Neuronal stem cell (in vitro differentiated cells): ENCODE data around the gene TADA2B.

Experiments used
- DNase-seq: peaks from one replicate; pipeline ENCODE4 v3.0.0-alpha.2; 2013; ENCODE audit warnings: low spot score
- H2AFZ ChIP-seq: one replicate; pipeline ENCODE4 v1.6.1; 2013; ENCODE audit warnings: mild to moderate bottlenecking, low read length, inconsistent platforms
- H2AK5ac ChIP-seq: 2 replicates; pipeline ENCODE4 v1.6.1; 2013; ENCODE audit warnings: low read depth, mild to moderate bottlenecking, inconsistent platforms, low read length, moderate library complexity, mixed read lengths
- H2BK120ac ChIP-seq: 2 replicates; pipeline ENCODE4 v1.6.1; 2013; ENCODE audit warnings: low read depth, mild to moderate bottlenecking, inconsistent platforms, low read length, moderate library complexity, mixed read lengths
- H2BK12ac ChIP-seq: one replicate; pipeline ENCODE4 v1.6.1; 2013; ENCODE audit warnings: low read length, inconsistent platforms
- H2BK15ac ChIP-seq: 2 replicates; pipeline ENCODE4 v1.6.1; 2013; ENCODE audit warnings: mild to moderate bottlenecking, low read length, inconsistent platforms, mixed read lengths
- H2BK5ac ChIP-seq: one replicate; pipeline ENCODE4 v1.6.1; 2013; ENCODE audit warnings: inconsistent platforms, mild to moderate bottlenecking, low read length, moderate library complexity
- H3K14ac ChIP-seq: one replicate; pipeline ENCODE4 v1.6.1; 2013; ENCODE audit warnings: low read length, inconsistent platforms
- H3K18ac ChIP-seq: 2 replicates; pipeline ENCODE4 v1.6.1; 2013; ENCODE audit warnings: low read length, inconsistent platforms
- H3K23ac ChIP-seq: 2 replicates; pipeline ENCODE4 v1.6.1; 2013; ENCODE audit warnings: low read depth, mild to moderate bottlenecking, mixed read lengths, low read length, inconsistent platforms; ENCODE audit not compliant: poor library complexity
- H3K27ac ChIP-seq: replicated peaks from 3 replicates; pipeline ENCODE4 v1.5.1; 2013; ENCODE audit warnings: low read length, inconsistent platforms
- H3K27me3 ChIP-seq, 3 experiments: 2 replicates each; pipeline ENCODE4 v1.6.1; 2013; ENCODE audit warnings: low read length in 3 of 3, mild to moderate bottlenecking in 2 of 3, inconsistent platforms in 1 of 3, low read depth in 1 of 3, mixed read lengths in 1 of 3, moderate library complexity in 1 of 3; ENCODE audit not compliant: control insufficient read depth in 3 of 3, insufficient read depth in 3 of 3
- H3K36me3 ChIP-seq, 2 donors: replicated peaks in 1 of 2; 2 replicates each; pipeline ENCODE4 v1.6.1; 2013; ENCODE audit warnings: low read length in 2 of 2; ENCODE audit not compliant: control insufficient read depth in 2 of 2, insufficient read depth in 2 of 2
- H3K4ac ChIP-seq: 2 replicates; pipeline ENCODE4 v1.6.1; 2013; ENCODE audit warnings: inconsistent platforms, mild to moderate bottlenecking, low read length, moderate library complexity
- H3K4me1 ChIP-seq, 2 donors: 1 replicate in 1 of 2; 2 replicates in 1 of 2; pipeline ENCODE4 v1.6.1; 2013; ENCODE audit warnings: low read length in 2 of 2, low read depth in 1 of 2; ENCODE audit not compliant: control insufficient read depth in 2 of 2, insufficient read depth in 1 of 2
- H3K4me2 ChIP-seq: one replicate; pipeline ENCODE4 v1.6.1; 2013; ENCODE audit warnings: mild to moderate bottlenecking, low read length, inconsistent platforms; ENCODE audit not compliant: insufficient read depth, poor library complexity, severe bottlenecking
- H3K4me3 ChIP-seq, 2 donors: 2 replicates each; pipeline ENCODE4 v1.5.1; 2013; ENCODE audit warnings: low read length in 2 of 2, mild to moderate bottlenecking in 2 of 2, inconsistent platforms in 1 of 2, moderate library complexity in 1 of 2
- H3K79me1 ChIP-seq: one replicate; pipeline ENCODE4 v1.6.1; 2013; ENCODE audit warnings: low read depth, mild to moderate bottlenecking, inconsistent platforms, low read length, moderate library complexity
- H3K9ac ChIP-seq: one replicate; pipeline ENCODE4 v1.6.1; 2013; ENCODE audit warnings: mild to moderate bottlenecking, low read depth, low read length, inconsistent platforms; ENCODE audit not compliant: poor library complexity
- H3K9me3 ChIP-seq, 2 donors: replicated peaks in 1 of 2; 2 replicates each; pipeline versions ENCODE3 to v1.6.1; 2013; ENCODE audit warnings: low read length in 2 of 2, mild to moderate bottlenecking in 2 of 2, inconsistent platforms in 1 of 2, low read depth in 1 of 2, mixed read lengths in 1 of 2, moderate library complexity in 1 of 2; ENCODE audit not compliant: control insufficient read depth in 2 of 2, insufficient read depth in 1 of 2
- H4K8ac ChIP-seq: one replicate; pipeline ENCODE4 v1.6.1; 2013; ENCODE audit warnings: low read depth, mild to moderate bottlenecking, inconsistent platforms, low read length, moderate library complexity
- H4K91ac ChIP-seq: one replicate; pipeline ENCODE4 v1.6.1; 2013; ENCODE audit warnings: low read length, low read depth, mild to moderate bottlenecking, inconsistent platforms; ENCODE audit not compliant: poor library complexity
- WGBS, 2 donors: extraction: QIAGEN DNeasy Blood & Tissue Kit; methylation state at CpG; one replicate each; pipeline ENCODE4 v1.1.7; 2013; ENCODE audit warnings: missing lambda C conversion rate in 2 of 2, mixed read lengths in 1 of 2; ENCODE audit not compliant: insufficient read length in 2 of 2, insufficient replicate concordance in 1 of 2; ENCODE audit errors: extremely low coverage in 2 of 2; 5-methylcytosine and 5-hydroxymethylcytosine counted together

TADA2B gene

DNA sequence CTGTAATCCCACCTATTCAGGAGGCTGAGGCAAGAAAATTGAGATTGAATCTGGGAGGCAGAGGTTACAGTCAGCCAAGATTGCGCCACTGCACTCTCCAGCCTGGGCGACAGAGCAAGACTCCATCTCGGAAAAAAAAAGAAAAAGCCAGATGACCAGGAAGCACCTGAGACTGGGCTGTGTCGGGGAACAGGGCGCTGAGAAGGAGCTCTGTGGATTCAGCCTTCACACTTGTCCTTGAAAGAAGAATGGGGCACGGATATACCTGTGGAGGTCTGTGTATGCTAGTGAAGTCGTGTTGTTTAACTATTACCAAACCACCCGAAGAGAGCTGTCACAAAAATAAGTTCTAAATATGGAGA lies 39.3 kb upstream of the TADA2B start:
- Histone ChIP-seq H3K18ac (no peak overlapping the region), H3K9ac (no peak overlapping the region), H3K23ac (no peak overlapping the region), H4K91ac (no peak overlapping the region), H3K4me3 (no peak overlapping the region), H3K4ac (no peak overlapping the region), H2AK5ac (no peak overlapping the region), H2AFZ (no peak overlapping the region), H3K27me3 (no peaks in the 10 kb centered on the region), H3K14ac (no peak overlapping the region), H2BK12ac (no peak overlapping the region), H3K79me1 (peaks cover 7% of the 10 kb centered on the region), H3K27ac (no peak overlapping the region), H4K8ac (no peak overlapping the region), H3K36me3 (peaks cover 38 to 95% of the 10 kb centered on the region in 2 donors), H3K4me1 (peaks cover 0 to 10% of the 10 kb centered on the region in 2 donors), H3K4me2 (no peak overlapping the region), H3K9me3 (no peaks in the 10 kb centered on the region), H2BK5ac (no peak overlapping the region), H2BK15ac (no peak overlapping the region), H2BK120ac (no peak overlapping the region)
- no peak for DNase-seq
- no CpG with 5 or more reads among the region's 8 CpGs for WGBS, 2 donors

GRCh38 chr4:7004331-7004730 lies 38.8 kb upstream of the TADA2B start:
- Histone ChIP-seq H3K4me2 (no peak overlapping the region), H3K27ac (no peak overlapping the region), H3K9ac (no peak overlapping the region), H2AFZ (no peak overlapping the region), H4K8ac (no peak overlapping the region), H3K18ac (no peak overlapping the region), H3K4ac (no peak overlapping the region), H2BK15ac (no peak overlapping the region), H2BK120ac (no peak overlapping the region), H3K27me3 (no peaks in the 10 kb centered on the region), H3K79me1 (peaks cover 7% of the 10 kb centered on the region), H2AK5ac (no peak overlapping the region), H3K4me1 (peaks cover 0 to 10% of the 10 kb centered on the region in 2 donors), H3K14ac (no peak overlapping the region), H2BK12ac (no peak overlapping the region), H3K9me3 (no peaks in the 10 kb centered on the region), H3K36me3 (peaks cover 38 to 95% of the 10 kb centered on the region in 2 donors), H3K23ac (no peak overlapping the region), H3K4me3 (no peak overlapping the region), H2BK5ac (no peak overlapping the region), H4K91ac (no peak overlapping the region)
- no CpG with 5 or more reads among the region's 4 CpGs for WGBS, 2 donors
- DNase-seq = no peak

DNA sequence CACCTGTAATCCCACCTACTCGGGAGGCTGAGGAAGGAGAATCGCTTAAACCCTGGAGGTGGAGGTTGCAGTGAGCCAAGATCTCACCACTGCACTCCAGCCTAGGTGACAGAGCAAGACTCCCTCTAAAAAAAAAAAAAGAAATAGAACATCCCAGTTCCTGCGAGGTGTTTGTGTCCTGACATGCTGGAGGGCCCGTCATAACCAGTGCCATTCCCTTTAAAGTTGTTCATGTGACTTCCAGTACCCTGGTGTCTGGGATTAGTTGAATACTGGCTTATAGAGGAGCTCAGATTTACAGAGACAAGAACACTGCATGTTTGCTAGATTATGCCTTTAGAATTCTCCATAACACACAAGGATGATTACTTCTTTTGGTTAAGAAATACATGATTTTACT lies 37.6 kb upstream of the TADA2B start:
- Histone ChIP-seq H3K4me3 (no peak overlapping the region), H3K4me2 (no peak overlapping the region), H3K4me1 (peaks cover 0 to 10% of the 10 kb centered on the region in 2 donors), H3K27me3 (no peaks in the 10 kb centered on the region), H3K18ac (no peak overlapping the region), H2AFZ (no peak overlapping the region), H3K36me3 (peaks cover 32 to 95% of the 10 kb centered on the region in 2 donors), H3K27ac (no peak overlapping the region), H3K23ac (no peak overlapping the region), H2BK12ac (no peak overlapping the region), H2BK120ac (no peak overlapping the region), H3K79me1 (peaks cover 4% of the 10 kb centered on the region), H3K14ac (no peak overlapping the region), H2AK5ac (no peak overlapping the region), H2BK15ac (no peak overlapping the region), H3K9ac (no peak overlapping the region), H2BK5ac (no peak overlapping the region), H3K4ac (no peak overlapping the region), H4K8ac (no peak overlapping the region), H4K91ac (no peak overlapping the region), H3K9me3 (no peaks in the 10 kb centered on the region)
- no CpG with 5 or more reads among the region's 4 CpGs for WGBS, 2 donors
- no peak for DNase-seq

GRCh38 chr4:7006411-7006810 lies 36.8 kb upstream of the TADA2B start:
- Histone ChIP-seq H3K4ac (no peak overlapping the region), H3K27ac (no peak overlapping the region), H3K79me1 (peaks cover 3% of the 10 kb centered on the region), H3K27me3 (no peaks in the 10 kb centered on the region), H3K23ac (no peak overlapping the region), H3K14ac (no peak overlapping the region), H2BK12ac (no peak overlapping the region), H4K8ac (no peak overlapping the region), H3K4me1 (peaks cover 0 to 10% of the 10 kb centered on the region in 2 donors), H3K18ac (no peak overlapping the region), H3K9ac (no peak overlapping the region), H2AK5ac (no peak overlapping the region), H2BK15ac (no peak overlapping the region), H2BK120ac (no peak overlapping the region), H3K9me3 (no peaks in the 10 kb centered on the region), H3K4me3 (no peak overlapping the region), H3K4me2 (no peak overlapping the region), H2AFZ (no peak overlapping the region), H4K91ac (no peak overlapping the region), H2BK5ac (no peak overlapping the region), H3K36me3 (peaks cover 29 to 95% of the 10 kb centered on the region in 2 donors)
- DNase-seq = no peak
- whole genome bisulfite sequencing, 2 donors = no CpG with 5 or more reads among the region's 3 CpGs
